Prostate gland (tissue), 2 donors: Measurements from ENCODE around the gene ULK3.

ENCODE experiments used
- CTCF ChIP-seq, 4 experiments: fragments of 200-600 bp in 2 of 4; fragments of 450-650 bp in 2 of 4; sonication (generic) in 2 of 4; IDR thresholded peaks; 1 replicate in 3 of 4; 2 replicates in 1 of 4; pipeline ENCODE4 v1.5.1; 2016 to 2019; ENCODE audit warnings: antibody characterized with exemption in 4 of 4, mild to moderate bottlenecking in 2 of 4, moderate library complexity in 2 of 4
- POLR2A ChIP-seq: fragments of 450-650 bp; IDR thresholded peaks from one replicate; pipeline ENCODE4 v1.6.1; 2016; ENCODE audit warnings: antibody characterized with exemption, mild to moderate bottlenecking

- no peak for TF ChIP-seq CTCF (IDR thresholded peaks at IDR 0.05)
- no peak for TF ChIP-seq POLR2A
Measured at GRCh38 chr15:74823324-74823723, 19.6 kb downstream of the ULK3 start.
